CD4-positive, alpha-beta T cell treated with Interferon alpha-2 for 1 hour (primary cell): Measurements from ENCODE around the gene MTA1.

Experiments
- DNase-seq, 2 donors: peaks; one replicate each; pipeline ENCODE4 v3.0.0-alpha.2; 2020 to 2022

Gene MTA1

DNA sequence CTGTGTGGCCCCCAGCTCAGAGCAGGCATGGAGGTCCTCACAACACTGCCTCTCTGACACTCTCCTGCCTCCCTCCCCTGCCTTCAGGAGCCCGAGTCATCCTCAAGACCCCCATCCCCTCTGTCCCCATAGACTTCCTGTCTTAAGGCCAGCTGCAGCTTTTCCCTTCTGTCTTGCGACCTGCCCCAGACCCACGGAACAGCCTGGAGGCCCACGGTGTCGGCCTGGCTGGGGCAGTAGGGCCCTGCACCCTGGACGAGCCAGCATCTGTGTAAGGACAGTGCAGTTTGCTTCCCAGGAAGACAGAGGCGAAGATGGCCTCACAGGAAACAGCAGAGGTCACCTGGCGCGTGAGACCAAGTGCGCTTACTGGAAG lies 81.1 kb downstream of the MTA1 start:
- peak in 1 of 2 donors; percentile 19 for DNase-seq

DNA sequence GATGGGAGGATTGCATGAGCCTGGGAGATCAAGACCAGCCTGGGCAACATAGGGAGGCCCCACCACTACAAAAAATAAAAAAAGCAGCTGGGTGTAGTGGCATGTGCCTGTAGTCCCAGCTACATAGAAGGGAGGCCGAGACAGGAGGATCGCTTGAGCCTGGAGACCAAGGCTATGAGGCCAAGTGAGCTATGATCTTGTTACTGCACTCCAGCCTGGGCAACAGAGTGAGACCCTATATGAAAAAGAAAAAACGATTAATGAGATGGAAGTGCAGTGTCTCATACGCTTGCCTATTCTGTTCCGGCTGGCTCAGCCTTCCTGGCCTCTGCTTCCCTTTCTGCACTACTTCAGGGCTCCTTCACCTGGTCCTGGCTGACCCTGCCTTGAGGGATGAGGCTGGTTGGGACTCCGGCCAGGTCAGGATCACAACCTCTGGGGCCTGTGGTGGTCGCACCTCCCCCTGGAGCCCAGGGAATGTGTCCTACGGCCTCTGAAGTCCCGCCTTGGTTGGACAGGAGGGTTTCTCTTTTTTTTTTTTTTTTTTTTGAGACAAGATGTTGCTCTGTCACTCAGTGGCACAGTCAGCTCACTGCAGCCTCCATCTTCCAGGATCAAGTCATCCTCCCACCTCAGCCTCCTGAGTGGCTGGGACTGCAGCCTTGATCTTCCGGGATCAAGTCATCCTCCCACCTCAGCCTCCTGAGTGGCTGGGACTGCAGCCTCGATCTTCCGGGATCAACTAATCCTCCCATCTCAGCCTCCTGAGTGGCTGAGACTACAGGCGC lies 82.1 kb downstream of the MTA1 start:
- DNase-seq, result peak in 1 of 2 donors; percentile 14

DNA sequence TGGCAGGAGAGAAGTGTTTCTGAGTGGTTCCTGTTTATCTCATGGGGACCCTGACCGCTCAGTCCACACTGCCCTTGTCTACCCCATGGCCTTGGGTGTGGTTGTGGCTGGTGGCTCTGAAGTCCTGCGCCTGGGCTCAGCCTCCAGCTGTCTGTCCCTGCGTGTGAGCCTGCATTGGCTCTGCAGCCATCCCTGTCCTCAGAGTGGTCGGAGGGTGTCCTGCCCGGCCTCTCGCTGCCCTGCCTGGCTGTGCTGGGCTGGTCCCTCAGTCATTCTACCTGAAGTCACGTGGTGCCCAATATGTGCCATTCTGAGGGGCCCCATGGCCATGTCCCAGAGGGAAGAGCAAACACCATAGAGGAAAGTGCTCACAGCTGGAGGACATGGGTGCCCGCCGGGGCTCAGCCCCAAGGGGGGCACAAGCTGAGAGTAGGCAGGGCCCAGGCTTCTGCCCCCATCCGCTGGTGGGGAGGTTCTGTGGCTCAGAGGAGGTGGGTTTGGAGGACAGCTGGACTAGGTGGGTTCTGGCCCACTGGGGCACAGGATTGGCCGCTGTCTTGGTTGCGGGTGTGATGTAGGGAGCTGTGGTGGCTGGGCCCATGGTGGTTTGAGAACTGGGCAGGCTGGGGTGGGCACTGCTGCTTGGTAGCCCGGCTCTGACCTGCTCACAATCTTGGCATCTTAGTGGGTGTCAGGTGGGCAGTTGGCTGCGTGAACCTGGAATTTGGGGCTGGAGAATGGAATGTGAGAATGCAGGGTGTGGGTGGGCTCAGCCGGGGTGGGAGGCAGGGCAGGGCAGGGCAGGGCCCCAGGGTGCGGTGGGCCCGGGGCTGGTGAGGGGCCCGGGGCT lies 83.0 kb downstream of the MTA1 start:
- DNase-seq, result peak in 1 of 2 donors; percentile 24

DNA sequence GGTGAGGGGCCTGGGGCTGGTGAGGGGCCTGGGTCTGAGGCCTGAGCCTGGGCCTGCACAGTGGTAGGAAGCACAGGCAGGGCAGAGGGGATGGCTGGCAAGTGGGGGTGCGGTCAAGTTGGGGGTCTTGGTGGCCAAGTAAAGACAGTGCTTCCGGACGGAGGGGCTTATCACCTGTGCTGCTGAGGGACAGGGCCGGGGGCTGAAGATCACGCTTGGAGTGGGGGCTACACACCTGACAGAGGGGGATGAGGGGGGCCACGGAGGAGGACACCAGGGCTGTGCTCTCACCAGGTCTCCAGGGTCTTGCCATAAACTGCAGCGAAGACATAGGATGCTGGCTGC lies 83.6 kb downstream of the MTA1 start:
- DNase-seq, result peak in 1 of 2 donors; percentile 15

DNA sequence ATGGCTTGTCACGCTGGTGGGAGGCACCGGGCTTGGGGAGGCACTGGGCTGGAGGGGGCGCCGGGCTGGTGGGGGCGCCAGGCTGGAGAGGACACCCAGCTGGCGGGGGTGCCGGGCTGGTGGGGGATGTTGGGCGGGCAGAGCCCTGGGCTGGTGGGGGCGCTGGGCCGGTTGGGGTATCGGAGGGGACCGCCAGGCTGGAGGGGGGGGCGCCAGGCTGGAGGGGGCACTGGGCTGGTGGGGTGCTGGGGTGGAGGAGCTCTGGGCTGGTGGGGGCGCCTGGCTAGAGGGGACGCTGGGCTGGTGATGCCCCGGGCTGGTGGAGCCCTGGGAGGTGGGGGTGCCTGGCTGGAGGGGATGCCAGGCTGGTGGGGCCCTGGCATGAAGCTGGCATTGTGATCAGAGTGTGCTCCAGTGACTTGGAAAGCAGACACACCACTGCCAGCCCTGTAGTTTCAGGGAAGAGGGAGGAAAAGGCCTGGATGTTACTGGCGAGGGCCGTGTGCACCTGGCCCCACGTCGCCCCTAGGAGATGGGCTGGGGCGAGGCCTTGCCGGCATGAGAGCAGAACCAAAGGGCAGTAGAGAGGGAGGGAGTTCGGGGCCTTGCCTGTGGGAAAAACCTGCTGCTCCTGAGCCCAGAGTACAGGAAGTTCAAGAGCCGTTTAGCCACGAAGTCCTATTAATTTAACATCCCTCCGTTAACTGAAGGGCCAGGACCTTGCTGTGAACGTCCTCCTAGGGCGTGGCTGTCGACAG lies 84.5 kb downstream of the MTA1 start:
- DNase-seq, result peak in 1 of 2 donors; percentile 14

DNA sequence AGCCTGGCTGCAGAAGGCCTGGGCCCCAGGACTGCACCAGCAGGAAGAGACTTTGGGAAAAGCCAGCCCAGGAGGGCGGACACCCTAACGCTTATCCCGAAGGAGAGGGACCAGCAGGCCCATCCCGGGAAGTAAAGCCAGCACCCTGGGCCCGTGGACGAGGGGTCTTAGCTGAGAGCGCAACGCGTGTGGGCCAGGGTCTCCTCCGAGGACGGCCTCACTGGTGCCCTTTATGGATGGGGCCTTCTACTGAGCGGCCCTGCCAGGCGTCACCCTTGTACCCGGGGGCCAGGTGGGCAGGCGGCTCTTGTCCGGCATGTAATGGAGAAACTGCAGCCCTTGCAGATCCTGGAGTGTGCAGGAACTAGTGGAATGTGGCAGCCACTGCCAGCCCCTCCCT lies 85.5 kb downstream of the MTA1 start:
- DNase-seq, result peak in 1 of 2 donors; percentile 3

DNA sequence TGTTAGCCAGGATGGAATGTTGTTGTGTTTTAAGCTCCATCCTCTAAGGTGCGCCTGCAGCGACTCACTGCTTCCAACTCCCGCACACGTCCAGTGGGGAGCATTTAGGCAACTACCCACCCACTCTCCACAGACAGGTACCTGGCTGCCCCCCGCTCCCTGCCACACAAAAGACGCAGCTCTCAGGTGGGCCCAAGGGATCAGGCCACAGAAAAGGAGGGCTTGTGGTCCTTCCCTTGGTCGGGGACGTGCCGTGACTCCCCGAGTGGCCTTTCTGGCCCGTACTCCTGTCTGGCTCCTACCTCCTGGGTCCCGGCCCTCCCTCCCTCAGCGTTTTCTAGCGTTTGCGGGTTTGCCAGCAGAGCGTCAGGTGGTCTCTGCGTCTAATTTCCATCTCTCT lies 87.6 kb downstream of the MTA1 start:
- DNase-seq, result no peak

DNA sequence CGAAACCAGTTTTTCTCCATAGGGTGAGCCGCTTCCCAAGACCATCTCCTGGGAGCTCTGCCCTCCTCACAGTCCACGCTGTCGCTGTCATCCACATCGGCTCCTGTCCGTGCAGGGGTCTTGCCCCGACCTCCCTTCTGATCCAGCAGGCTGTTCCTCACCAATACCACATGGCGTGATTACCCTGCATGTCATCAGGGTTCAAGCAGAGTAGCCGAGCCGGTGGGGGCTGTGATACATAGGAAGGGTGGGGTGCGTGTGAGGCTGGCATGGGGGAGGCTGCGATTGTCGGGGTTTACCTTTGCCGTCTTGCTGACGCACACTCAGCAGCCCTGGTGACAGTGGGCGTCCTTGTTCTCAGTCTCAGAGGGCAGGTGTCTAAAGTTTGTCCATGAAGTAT lies 88.4 kb downstream of the MTA1 start:
- DNase-seq, result no peak

DNA sequence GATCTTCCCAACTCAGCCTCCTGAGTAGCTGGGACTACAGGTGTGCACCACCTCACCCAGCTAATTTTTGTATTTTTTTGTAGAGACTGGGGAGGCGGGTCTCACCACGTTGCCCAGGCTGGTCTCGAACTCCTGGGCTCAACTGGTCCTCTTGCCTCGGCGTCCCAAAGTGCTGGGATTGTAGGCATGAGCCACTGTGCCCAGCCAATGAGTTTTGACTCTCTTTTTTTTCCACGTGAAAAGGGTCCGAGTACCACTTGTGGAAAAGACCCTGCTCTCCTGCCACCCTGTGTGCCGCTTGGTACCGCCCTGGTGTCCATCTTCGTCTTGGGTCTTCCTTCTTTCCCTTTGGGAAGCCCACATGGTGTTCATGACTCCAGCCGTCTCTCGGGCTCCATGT lies 89.0 kb downstream of the MTA1 start:
- DNase-seq, result no peak

DNA sequence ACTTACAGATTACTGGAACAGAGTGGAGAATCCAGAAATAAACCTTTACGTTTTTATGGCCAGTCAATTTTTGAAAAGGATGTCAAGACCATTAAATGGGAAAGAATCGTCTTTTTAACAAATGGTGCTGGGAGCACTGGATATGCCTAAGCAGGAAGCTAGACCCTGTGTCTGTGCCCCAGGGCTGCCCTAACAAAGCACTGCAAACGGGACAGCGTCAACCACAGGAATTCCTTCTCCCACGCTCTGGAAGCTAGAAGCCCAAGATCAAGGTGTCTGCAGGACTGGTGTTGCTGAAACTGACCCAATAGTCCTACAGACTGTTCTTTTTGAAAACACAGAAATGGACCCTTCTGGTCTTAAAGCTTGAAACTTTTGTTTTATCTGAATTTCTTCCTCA lies 97.5 kb downstream of the MTA1 start:
- DNase-seq, result no peak

DNA sequence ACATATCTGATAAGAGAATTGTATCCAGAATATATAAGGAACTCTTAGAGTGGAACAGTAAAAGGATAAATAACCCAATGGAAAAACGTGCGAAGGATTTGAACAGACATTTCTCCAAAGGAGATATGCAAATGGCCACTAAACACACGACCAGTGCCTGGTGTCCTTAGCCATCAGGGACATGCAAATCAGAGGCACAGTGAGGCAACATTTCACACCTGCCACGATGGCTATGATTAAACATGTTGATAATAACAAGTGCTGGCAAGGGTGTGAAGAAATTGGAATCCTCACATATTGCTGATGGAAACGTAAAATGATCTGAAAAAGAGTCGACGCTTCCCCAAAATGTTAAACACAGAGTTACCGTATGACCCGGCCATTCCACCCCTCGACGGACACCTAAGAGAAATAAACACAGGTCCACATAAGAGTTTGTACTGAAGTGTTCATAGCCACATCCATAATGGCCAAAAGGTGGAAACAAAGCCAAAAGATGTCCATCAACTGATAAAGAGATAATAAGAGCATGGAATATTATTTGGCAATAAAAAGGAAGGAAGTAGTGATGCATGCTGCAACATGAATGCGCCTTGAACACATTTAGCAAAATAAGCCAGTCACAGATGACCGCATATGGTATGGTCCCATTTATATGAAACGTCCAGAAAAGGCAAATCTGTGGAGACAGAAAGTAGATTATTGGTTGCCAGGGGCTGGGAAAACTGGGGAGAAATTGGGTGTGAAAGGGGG lies 100.5 kb downstream of the MTA1 start:
- no peak for DNase-seq
